ENCODE data around the gene ISG15. TPM values are rescaled to one million over a fixed set of nuclear protein-coding genes. Genes with fewer than 3 reads are reported as not detected.
"Not testable (repeated sequence)": the region's sequence is repeated elsewhere in the genome, so short reads cannot be mapped to it uniquely, and the experiment has no call there.

The ISG15 gene
- total and polyA plus RNA-seq, 9 of the 15 experiments (the other 6 are each of a cell fraction or from before 2014, with no cell fraction given): 0.40 to 58.3 (median 12.2) TPM

- intact Hi-C loops (cut with micrococcal nuclease): not testable (repeated sequence)
- H2AFZ ChIP-seq (ENCODE audit: low read depth, low read length): peak overlapping the region; percentile 96
Measured at GRCh38 chr1:1012736-1013104, 577 bp upstream of the ISG15 start.

DNA sequence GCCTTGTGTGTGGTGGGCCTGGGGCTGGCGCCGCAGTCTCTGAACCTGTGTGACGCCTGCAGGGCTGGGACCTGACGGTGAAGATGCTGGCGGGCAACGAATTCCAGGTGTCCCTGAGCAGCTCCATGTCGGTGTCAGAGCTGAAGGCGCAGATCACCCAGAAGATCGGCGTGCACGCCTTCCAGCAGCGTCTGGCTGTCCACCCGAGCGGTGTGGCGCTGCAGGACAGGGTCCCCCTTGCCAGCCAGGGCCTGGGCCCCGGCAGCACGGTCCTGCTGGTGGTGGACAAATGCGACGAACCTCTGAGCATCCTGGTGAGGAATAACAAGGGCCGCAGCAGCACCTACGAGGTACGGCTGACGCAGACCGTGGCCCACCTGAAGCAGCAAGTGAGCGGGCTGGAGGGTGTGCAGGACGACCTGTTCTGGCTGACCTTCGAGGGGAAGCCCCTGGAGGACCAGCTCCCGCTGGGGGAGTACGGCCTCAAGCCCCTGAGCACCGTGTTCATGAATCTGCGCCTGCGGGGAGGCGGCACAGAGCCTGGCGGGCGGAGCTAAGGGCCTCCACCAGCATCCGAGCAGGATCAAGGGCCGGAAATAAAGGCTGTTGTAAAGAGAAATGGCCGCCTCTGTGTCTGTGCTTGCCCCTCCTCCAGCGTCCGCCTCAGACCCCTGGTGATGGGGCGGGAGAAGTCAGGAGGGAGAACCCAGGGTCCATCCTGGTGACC lies 788 bp downstream of the ISG15 start:
- BruUV-seq (replicated peaks): no TSS peak
- peak; percentile 54 for TF ChIP-seq ZNF263 (CRISPR knock-in tag; IDR thresholded peaks at IDR 0.05; ENCODE audit: borderline replicate concordance)
- TF ChIP-seq ETV6 (IDR thresholded peaks at IDR 0.05; ENCODE audit: borderline replicate concordance in 1 of 2, low read depth in 2 of 2, low read length in 1 of 2): no peak
- TF ChIP-seq ETV6 (CRISPR knock-in tag; IDR thresholded peaks at IDR 0.05; ENCODE audit: borderline replicate concordance): no peak
- no peak for TF ChIP-seq RB1 (IDR thresholded peaks at IDR 0.05; ENCODE audit: low read depth)
- TF ChIP-seq TBP (optimal IDR thresholded peaks at IDR 0.05; ENCODE audit: low read depth, low read length): no peak
- peak; percentile 21 for TF ChIP-seq HMGN3 (IDR thresholded peaks at IDR 0.05; ENCODE audit: borderline replicate concordance, extremely low read depth, insufficient read length, low read depth, low read length)
- 0 out of 2 replicates have a peak, but pooled peaks have one; percentile 1 for TF ChIP-seq USF2 (CRISPR knock-in tag; IDR thresholded peaks at IDR 0.05)
- TF ChIP-seq, protein P1, sequence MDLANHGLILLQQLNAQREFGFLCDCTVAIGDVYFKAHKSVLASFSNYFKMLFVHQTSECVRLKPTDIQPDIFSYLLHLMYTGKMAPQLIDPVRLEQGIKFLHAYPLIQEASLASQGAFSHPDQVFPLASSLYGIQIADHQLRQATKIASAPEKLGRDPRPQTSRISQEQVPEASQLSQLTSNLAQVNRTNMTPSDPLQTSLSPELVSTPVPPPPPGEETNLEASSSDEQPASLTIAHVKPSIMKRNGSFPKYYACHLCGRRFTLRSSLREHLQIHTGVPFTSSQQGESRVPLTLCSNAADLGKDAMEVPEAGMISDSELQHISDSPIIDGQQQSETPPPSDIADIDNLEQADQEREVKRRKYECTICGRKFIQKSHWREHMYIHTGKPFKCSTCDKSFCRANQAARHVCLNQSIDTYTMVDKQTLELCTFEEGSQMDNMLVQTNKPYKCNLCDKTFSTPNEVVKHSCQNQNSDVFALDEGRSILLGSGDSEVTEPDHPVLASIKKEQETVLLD (IDR thresholded peaks at IDR 0.05): no peak

More at GRCh38 chr1:1012736-1013104, 577 bp upstream of the ISG15 start:
- H4K20me1 ChIP-seq (replicated peaks; ENCODE audit: control insufficient read depth, insufficient read depth, low read length); FAIRE-seq; H3K9me3 ChIP-seq (replicated peaks; ENCODE audit: control insufficient read depth, insufficient read depth, low read depth, low read length); H3K36me3 ChIP-seq (ENCODE audit: control insufficient read depth, insufficient read depth, low read length); BruUV-seq (replicated peaks); H3K9me1 ChIP-seq (ENCODE audit: control insufficient read depth, insufficient read depth, low read length); H3K27me3 ChIP-seq (ENCODE audit: control insufficient read depth in 2 of 2, insufficient read depth in 2 of 2, low read length in 2 of 2); in situ Hi-C loops (cut with MboI); H3K79me2 ChIP-seq (ENCODE audit: control insufficient read depth, insufficient read depth, low read length); CTCF ChIA-PET (ENCODE audit: low intra/inter-chr PET ratio); DNase-seq (ENCODE audit: extremely low read depth in 1 of 4, low spot score in 3 of 4); TF ChIP-seq NR2C2 (CRISPR knock-in tag; IDR thresholded peaks at IDR 0.05): not testable (repeated sequence)
- POLR2A ChIA-PET: interaction anchor here (1.0 to 2.3 kb wide), 5 partner anchors 8 to 50 kb away, joined by 4 to 16 read pairs (median 4); no protein-coding TSS in a partner anchor
- peak overlapping the region; percentile 96 for H3K4me2 ChIP-seq (ENCODE audit: insufficient read depth, low read length)
- peak overlapping the region; percentile 70 to 95; a peak in 3 of 4 replicates for H3K9ac ChIP-seq (ENCODE audit: insufficient read depth in 1 of 2, low read depth in 2 of 2, low read length in 2 of 2)
- 35% methylated on average over 13 of the region's 13 CpGs for WGBS (ENCODE audit: insufficient coverage, low coverage, missing lambda C conversion rate)
- TF ChIP-seq MTA2 (IDR thresholded peaks at IDR 0.05; ENCODE audit: low read depth) (peak; percentile 3; the same call in 1 of the 2 replicates), FOSL1 (tag; conservative IDR thresholded peaks at IDR 0.05) (peak; percentile 31), SMAD3 (CRISPR knock-in tag; conservative IDR thresholded peaks at IDR 0.05) (0 out of 2 replicates have a peak, but pooled peaks have one; percentile 42), KAT7 (CRISPR knock-in tag; IDR thresholded peaks at IDR 0.05; ENCODE audit: borderline replicate concordance) (0 out of 2 replicates have a peak, but pooled peaks have one; percentile 29), ZNF586 (CRISPR knock-in tag; conservative IDR thresholded peaks at IDR 0.05) (0 out of 2 replicates have a peak, but pooled peaks have one; percentile 14), MTA1 (IDR thresholded peaks at IDR 0.05; ENCODE audit: borderline replicate concordance) (0 out of 2 replicates have a peak, but pooled peaks have one; percentile 29), NR2C2 (tag; IDR thresholded peaks at IDR 0.05) (0 out of 2 replicates have a peak, but pooled peaks have one; percentile 11)
- peak overlapping the region; percentile 50 for H3K4me3 ChIP-seq
- peak overlapping the region; percentile 83 for H3K27ac ChIP-seq (ENCODE audit: extremely low read depth, low read depth, low read length)
- peaks cover 12 to 27% of the 10 kb centered on the region in 2 experiments for H3K4me1 ChIP-seq (replicated peaks in 1 of 2; ENCODE audit: control insufficient read depth in 2 of 2, insufficient read depth in 2 of 2, low read length in 2 of 2)
- ATAC-seq: peak; percentile 17

More for the DNA sequence above, 788 bp downstream of the ISG15 start:
- Histone ChIP-seq H2AFZ (ENCODE audit: low read depth, low read length) (peak overlapping the region; percentile 96), H3K9me1 (ENCODE audit: control insufficient read depth, insufficient read depth, low read length) (no peaks in the 10 kb centered on the region), H3K9ac (ENCODE audit: insufficient read depth in 1 of 2, low read depth in 2 of 2, low read length in 2 of 2) (peak overlapping the region; percentile 70 to 95), H3K27ac (ENCODE audit: extremely low read depth, low read depth, low read length) (peak overlapping the region; percentile 83), H3K4me1 (replicated peaks in 1 of 2; ENCODE audit: control insufficient read depth in 2 of 2, insufficient read depth in 2 of 2, low read length in 2 of 2) (peaks cover 12 to 37% of the 10 kb centered on the region in 2 experiments), H3K79me2 (ENCODE audit: control insufficient read depth, insufficient read depth, low read length) (no peaks in the 10 kb centered on the region), H3K27me3 (ENCODE audit: control insufficient read depth in 2 of 2, insufficient read depth in 2 of 2, low read length in 2 of 2) (no peaks in the 10 kb centered on the region), H3K4me3 (peak overlapping the region; percentile 50), H4K20me1 (replicated peaks; ENCODE audit: control insufficient read depth, insufficient read depth, low read length) (no peaks in the 10 kb centered on the region), H3K9me3 (replicated peaks; ENCODE audit: control insufficient read depth, insufficient read depth, low read depth, low read length) (no peaks in the 10 kb centered on the region), H3K4me2 (ENCODE audit: insufficient read depth, low read length) (peak overlapping the region; percentile 96), H3K36me3 (ENCODE audit: control insufficient read depth, insufficient read depth, low read length) (no peaks in the 10 kb centered on the region)
- DNase-seq (ENCODE audit: extremely low read depth in 1 of 4, low spot score in 3 of 4) (no peak), FAIRE-seq (no peak), ATAC-seq (peak; percentile 57)
- in situ Hi-C loops (cut with MboI) (no loop called here), intact Hi-C loops (cut with micrococcal nuclease) (no loop called here)
- WGBS (ENCODE audit: insufficient coverage, low coverage, missing lambda C conversion rate): 56% methylated on average over 40 of the region's 41 CpGs
- CTCF ChIA-PET (ENCODE audit: low intra/inter-chr PET ratio): no interaction called here
- POLR2A ChIA-PET: interaction anchor here (0.5 to 2.3 kb wide), 9 partner anchors 8 to 722 kb away, joined by 3 to 16 read pairs (median 4); no protein-coding TSS in a partner anchor
